A549 treated with dexamethasone at 1 μM for 4 hours (cell line): Measurements from ENCODE around the gene TRIM48. TPM values are rescaled to one million over a fixed set of nuclear protein-coding genes. Genes with fewer than 3 reads are reported as not detected.

Experiments
- total RNA-seq: library from RNA; stranded (reverse); fragments of 200-300 nt; extraction: Qiagen RNA extraction; gene quantifications from 5 replicates; pipeline ENCODE4 v1.2.3, GENCODE V29; 2022

TRIM48 gene, protein sequence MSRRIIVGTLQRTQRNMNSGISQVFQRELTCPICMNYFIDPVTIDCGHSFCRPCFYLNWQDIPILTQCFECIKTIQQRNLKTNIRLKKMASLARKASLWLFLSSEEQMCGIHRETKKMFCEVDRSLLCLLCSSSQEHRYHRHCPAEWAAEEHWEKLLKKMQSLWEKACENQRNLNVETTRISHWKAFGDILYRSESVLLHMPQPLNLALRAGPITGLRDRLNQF
- 0.05 to 0.06 TPM in 2 of 5 replicates, not detected in the others for total RNA-seq

DNA sequence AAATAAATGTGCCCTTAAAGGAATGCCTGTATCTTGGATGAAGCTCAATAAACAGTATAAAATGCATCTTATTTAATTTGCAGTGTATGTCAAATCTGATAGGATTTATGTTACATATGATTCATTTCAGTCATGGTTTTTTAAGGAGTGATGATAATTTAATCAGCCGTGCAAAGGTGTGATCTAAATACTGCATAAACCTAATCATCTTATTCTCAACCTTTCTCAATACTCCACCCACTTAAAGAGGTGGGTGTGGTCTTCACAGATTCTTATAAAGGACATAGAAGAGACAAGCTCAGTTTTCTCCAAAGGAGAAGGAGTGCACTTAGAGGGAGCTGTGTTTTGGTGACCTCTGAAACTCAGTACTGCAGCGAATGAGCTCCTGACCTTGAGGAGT is at the start of gene TRIM48:
TRIM48 (plus strand) TSS at position 301 of the 400 bp plus-strand sequence. CDS start 113 bp downstream, outside the sequence.

Other genes with a start within 250 kb of the TRIM48 start
- gene OR4A16, start 81.0 kb downstream of the TRIM48 start, total RNA-seq, result not detected in 5 replicates
- gene OR4A15, start 105.8 kb downstream of the TRIM48 start, total RNA-seq, result not detected in 5 replicates